ENCODE data around the gene SLC8B1. TPM values are rescaled to one million over a fixed set of nuclear protein-coding genes. Genes with fewer than 3 reads are reported as not detected.

The SLC8B1 gene
- total and polyA plus RNA-seq, 2 donors (not counting 1 experiment from before 2014, with no cell fraction given), result 16.7 to 16.8 TPM

GRCh38 chr12:113278141-113278540, 56.8 kb downstream of the SLC8B1 start:
- Histone ChIP-seq H3K9ac (ENCODE audit: insufficient read depth, low read length) (no peak overlapping the region), H3K4me2 (ENCODE audit: extremely low read depth, insufficient read depth, low read length) (no peak overlapping the region), H3K9me3 (ENCODE audit: control insufficient read depth, insufficient read depth, low read depth, low read length) (no peaks in the 10 kb centered on the region), H3K4me1 (ENCODE audit: control insufficient read depth, extremely low read depth, insufficient read depth, low read length) (no peaks in the 10 kb centered on the region), H3K36me3 (ENCODE audit: control insufficient read depth, insufficient read depth, low read length) (no peaks in the 10 kb centered on the region), H3K79me2 (ENCODE audit: control insufficient read depth, insufficient read depth, low read length) (no peaks in the 10 kb centered on the region), H3K27ac (ENCODE audit: insufficient read depth, low read length) (no peak overlapping the region), H2AFZ (ENCODE audit: low read length) (no peak overlapping the region), H3K4me3 (replicated peaks in 1 of 4; ENCODE audit: control extremely low read depth in 1 of 4, insufficient read depth in 1 of 4, low read depth in 3 of 4, low read length in 4 of 4) (no peak overlapping the region), H4K20me1 (ENCODE audit: control insufficient read depth, extremely low read depth, insufficient read depth, low read length) (no peaks in the 10 kb centered on the region), H3K27me3 (ENCODE audit: control insufficient read depth, insufficient read depth, low read length) (no peaks in the 10 kb centered on the region)
- no peak for TF ChIP-seq EZH2 (IDR thresholded peaks at IDR 0.05; ENCODE audit: low read length, missing control alignments)
- TF ChIP-seq CTCF (conservative IDR thresholded peaks at IDR 0.05 in 1 of 2, IDR thresholded peaks at IDR 0.05 in 1 of 2; ENCODE audit: low read depth in 1 of 2, low read length in 2 of 2), result no peak
- DNase-seq (ENCODE audit: low read depth in 2 of 2), result no peak

GRCh38 chr12:113277511-113277910, 57.4 kb downstream of the SLC8B1 start:
- H3K4me2 ChIP-seq (ENCODE audit: extremely low read depth, insufficient read depth, low read length), result no peak overlapping the region
- no peak overlapping the region for H2AFZ ChIP-seq (ENCODE audit: low read length)
- H3K79me2 ChIP-seq (ENCODE audit: control insufficient read depth, insufficient read depth, low read length), result no peaks in the 10 kb centered on the region
- H4K20me1 ChIP-seq (ENCODE audit: control insufficient read depth, extremely low read depth, insufficient read depth, low read length), result no peaks in the 10 kb centered on the region
- no peak overlapping the region for H3K27ac ChIP-seq (ENCODE audit: insufficient read depth, low read length)
- no peaks in the 10 kb centered on the region for H3K9me3 ChIP-seq (ENCODE audit: control insufficient read depth, insufficient read depth, low read depth, low read length)
- H3K9ac ChIP-seq (ENCODE audit: insufficient read depth, low read length), result no peak overlapping the region
- TF ChIP-seq EZH2 (IDR thresholded peaks at IDR 0.05; ENCODE audit: low read length, missing control alignments), result no peak
- no peak for TF ChIP-seq CTCF (conservative IDR thresholded peaks at IDR 0.05 in 1 of 2, IDR thresholded peaks at IDR 0.05 in 1 of 2; ENCODE audit: low read depth in 1 of 2, low read length in 2 of 2)
- DNase-seq (ENCODE audit: low read depth in 2 of 2), result no peak
- no peaks in the 10 kb centered on the region for H3K36me3 ChIP-seq (ENCODE audit: control insufficient read depth, insufficient read depth, low read length)
- H3K27me3 ChIP-seq (ENCODE audit: control insufficient read depth, insufficient read depth, low read length), result no peaks in the 10 kb centered on the region
- peaks cover 6% of the 10 kb centered on the region for H3K4me1 ChIP-seq (ENCODE audit: control insufficient read depth, extremely low read depth, insufficient read depth, low read length)
- no peak overlapping the region for H3K4me3 ChIP-seq (replicated peaks in 1 of 4; ENCODE audit: control extremely low read depth in 1 of 4, insufficient read depth in 1 of 4, low read depth in 3 of 4, low read length in 4 of 4)

- no peak overlapping the region for H3K4me3 ChIP-seq (replicated peaks in 1 of 4; ENCODE audit: control extremely low read depth in 1 of 4, insufficient read depth in 1 of 4, low read depth in 3 of 4, low read length in 4 of 4)
- TF ChIP-seq EZH2 (IDR thresholded peaks at IDR 0.05; ENCODE audit: low read length, missing control alignments) (no peak), CTCF (conservative IDR thresholded peaks at IDR 0.05 in 1 of 2, IDR thresholded peaks at IDR 0.05 in 1 of 2; ENCODE audit: low read depth in 1 of 2, low read length in 2 of 2) (no peak)
- no peaks in the 10 kb centered on the region for H3K79me2 ChIP-seq (ENCODE audit: control insufficient read depth, insufficient read depth, low read length)
Observed at GRCh38 chr12:113276946-113277500, 57.9 kb downstream of the SLC8B1 start.

More at GRCh38 chr12:113276946-113277500, 57.9 kb downstream of the SLC8B1 start:
- Histone ChIP-seq H3K4me2 (ENCODE audit: extremely low read depth, insufficient read depth, low read length) (no peak overlapping the region), H3K27me3 (ENCODE audit: control insufficient read depth, insufficient read depth, low read length) (no peaks in the 10 kb centered on the region), H3K9ac (ENCODE audit: insufficient read depth, low read length) (no peak overlapping the region), H2AFZ (ENCODE audit: low read length) (no peak overlapping the region), H3K36me3 (ENCODE audit: control insufficient read depth, insufficient read depth, low read length) (no peaks in the 10 kb centered on the region), H3K9me3 (ENCODE audit: control insufficient read depth, insufficient read depth, low read depth, low read length) (no peaks in the 10 kb centered on the region), H3K27ac (ENCODE audit: insufficient read depth, low read length) (no peak overlapping the region), H3K4me1 (ENCODE audit: control insufficient read depth, extremely low read depth, insufficient read depth, low read length) (peaks cover 7% of the 10 kb centered on the region), H4K20me1 (ENCODE audit: control insufficient read depth, extremely low read depth, insufficient read depth, low read length) (no peaks in the 10 kb centered on the region)
- DNase-seq (ENCODE audit: low read depth in 2 of 2), result no peak

Data from fibroblast of lung (primary cell).